HFFc6 (cell line): Measurements from ENCODE around the gene DICER1. TPM values are rescaled to one million over a fixed set of nuclear protein-coding genes. Genes with fewer than 3 reads are reported as not detected.

Experiments
- DNase-seq: peaks from one replicate; pipeline ENCODE4 v3.0.0-alpha.2; 2018
- H3K27ac Mint-ChIP-seq: 2 replicates; pipeline ENCODE4 v1.8.0; 2020; ENCODE audit warnings: mild to moderate bottlenecking, mixed read lengths
- H3K27me3 Mint-ChIP-seq: 2 replicates; pipeline ENCODE4 v1.8.0; 2021; ENCODE audit warnings: mild to moderate bottlenecking, moderate library complexity, mixed read lengths; ENCODE audit not compliant: insufficient read depth
- H3K36me3 Mint-ChIP-seq: 2 replicates; pipeline ENCODE4 v1.8.0; 2021; ENCODE audit warnings: low read depth, mixed read lengths
- H3K4me1 Mint-ChIP-seq: 2 replicates; pipeline ENCODE4 v1.8.0; 2020; ENCODE audit warnings: low read depth, mixed read lengths
- H3K4me3 Mint-ChIP-seq: 2 replicates; pipeline ENCODE4 v1.8.0; 2020; ENCODE audit warnings: mild to moderate bottlenecking, moderate library complexity, mixed read lengths
- H3K9me3 Mint-ChIP-seq: 2 replicates; pipeline ENCODE4 v1.8.0; 2020; ENCODE audit warnings: mild to moderate bottlenecking, mixed read lengths
- CTCF ChIP-seq: fragments of 200-600 bp; sonication (generic); IDR thresholded peaks from 2 replicates; pipeline ENCODE4 v1.5.0; 2021; ENCODE audit warnings: antibody characterized with exemption, mild to moderate bottlenecking
- total RNA-seq, 6 experiments: library from RNA; stranded (reverse); fragmentation: NEBNext Ultra II Directional; extraction: Animal tissue kit (Norgen Biotek cat#: 25700); gene quantifications; 2 replicates in 1 of 6; 3 replicates in 5 of 6; pipeline ENCODE4 v1.2.3, GENCODE V29; 2021

DICER1 gene
- total RNA-seq, 6 experiments from 2014 or later: 34.0 to 40.0 (median 37.6) TPM

GRCh38 chr14:95063391-95063790 is 93.9 kb downstream of the DICER1 start:
- H3K4me1 Mint-ChIP-seq: peaks cover 6% of the 10 kb centered on the region; the same call in 1 of the 2 replicates
- no peak for TF ChIP-seq CTCF
- H3K9me3 Mint-ChIP-seq: no peaks in the 10 kb centered on the region
- H3K27me3 Mint-ChIP-seq: peaks cover 9% of the 10 kb centered on the region
- DNase-seq: no peak
- no peaks in the 10 kb centered on the region for H3K36me3 Mint-ChIP-seq
- no peak overlapping the region for H3K4me3 Mint-ChIP-seq
- no peak overlapping the region for H3K27ac Mint-ChIP-seq

- Mint-ChIP-seq H3K27ac (no peak overlapping the region), H3K27me3 (peaks cover 9% of the 10 kb centered on the region), H3K4me1 (peaks cover 10% of the 10 kb centered on the region; the same call in 1 of the 2 replicates), H3K9me3 (no peaks in the 10 kb centered on the region), H3K36me3 (no peaks in the 10 kb centered on the region), H3K4me3 (no peak overlapping the region)
- TF ChIP-seq CTCF: no peak
- no peak for DNase-seq
These were observed 94.4 kb downstream of the DICER1 start for GRCh38 chr14:95062946-95063345.

DNA sequence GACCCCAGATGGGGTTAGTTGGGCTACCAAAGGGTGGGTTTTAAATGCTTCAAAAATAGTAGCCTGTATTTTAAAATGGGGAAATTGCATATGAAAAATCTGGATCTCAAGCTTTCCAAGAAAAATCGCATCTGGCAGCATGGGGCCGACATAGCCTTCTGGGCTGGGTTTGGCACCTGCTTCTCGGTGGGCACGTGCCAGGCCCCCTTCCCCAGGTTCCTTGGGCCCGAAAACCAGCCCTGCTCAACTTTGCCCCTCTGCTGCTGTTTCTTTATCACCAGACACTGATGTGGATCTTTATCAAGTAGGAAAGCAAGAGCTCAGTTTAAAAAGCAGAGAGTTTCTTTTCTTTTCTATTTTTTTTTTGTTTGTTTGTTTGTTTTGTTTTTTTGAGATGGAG is 95.1 kb downstream of the DICER1 start:
- Mint-ChIP-seq H3K27ac (no peak overlapping the region), H3K4me3 (no peak overlapping the region), H3K27me3 (peaks cover 9% of the 10 kb centered on the region), H3K9me3 (no peaks in the 10 kb centered on the region), H3K4me1 (peaks cover 10% of the 10 kb centered on the region; the same call in 1 of the 2 replicates), H3K36me3 (no peaks in the 10 kb centered on the region)
- no peak for DNase-seq
- TF ChIP-seq CTCF: no peak

DNA sequence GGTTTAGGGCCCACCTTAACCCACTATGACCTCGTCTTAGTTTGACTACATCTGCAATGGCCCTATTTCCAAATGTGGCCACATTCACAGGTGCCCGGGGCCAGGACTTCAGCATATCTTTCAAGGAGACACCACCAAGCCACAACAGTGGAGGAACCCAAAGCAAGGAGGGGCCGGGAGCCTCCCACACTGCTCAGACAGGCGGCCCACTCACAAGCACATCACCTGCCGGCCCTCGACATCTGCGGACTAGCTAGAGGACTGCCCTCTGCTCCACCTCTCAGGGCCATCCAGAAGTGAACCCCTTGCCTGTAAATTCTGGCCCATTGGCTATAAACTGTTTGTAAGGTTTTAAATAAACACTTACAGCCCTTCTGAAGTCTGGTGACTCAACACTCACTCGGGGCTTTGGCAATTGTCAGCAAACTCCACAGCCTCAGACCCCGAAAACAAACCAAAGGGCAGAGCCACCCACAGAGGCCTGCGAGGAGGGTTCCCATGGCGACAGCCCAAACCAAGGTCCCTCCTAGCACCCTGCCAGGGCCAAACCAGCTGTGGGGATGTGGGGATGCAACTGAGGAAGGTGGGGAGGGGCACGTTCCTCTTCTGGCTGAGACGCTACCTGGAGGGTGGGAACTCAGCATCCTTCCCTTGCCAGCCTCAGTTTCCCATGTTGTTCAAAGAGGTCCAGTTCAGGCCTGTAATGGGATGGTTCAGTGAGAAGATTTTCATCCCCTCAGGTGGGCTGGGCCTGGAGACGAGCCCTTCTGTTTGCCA is 95.8 kb downstream of the DICER1 start:
- no peaks in the 10 kb centered on the region for H3K9me3 Mint-ChIP-seq
- H3K27ac Mint-ChIP-seq: no peak overlapping the region
- H3K36me3 Mint-ChIP-seq: no peaks in the 10 kb centered on the region
- no peak for DNase-seq
- no peak overlapping the region for H3K4me3 Mint-ChIP-seq
- peaks cover 9% of the 10 kb centered on the region for H3K27me3 Mint-ChIP-seq
- peaks cover 10% of the 10 kb centered on the region; the same call in 1 of the 2 replicates for H3K4me1 Mint-ChIP-seq
- no peak for TF ChIP-seq CTCF

- H3K4me1 Mint-ChIP-seq: peaks cover 10% of the 10 kb centered on the region; the same call in 1 of the 2 replicates
- no peaks in the 10 kb centered on the region for H3K9me3 Mint-ChIP-seq
- peak overlapping the region; percentile 67 for H3K4me3 Mint-ChIP-seq
- peaks cover 9% of the 10 kb centered on the region for H3K27me3 Mint-ChIP-seq
- H3K36me3 Mint-ChIP-seq: no peaks in the 10 kb centered on the region
- no peak for TF ChIP-seq CTCF
- H3K27ac Mint-ChIP-seq: no peak overlapping the region
- DNase-seq: no peak
These were observed 98.2 kb downstream of the DICER1 start for GRCh38 chr14:95059126-95059525.
